PC-3 (cell line): Measurements from ENCODE around the gene TEX19.

ENCODE experiments used
- CTCF ChIP-seq: fragments of 300-600 bp; sonication (generic); conservative IDR thresholded peaks from 2 replicates; pipeline ENCODE4 v1.5.1; 2017; ENCODE audit warnings: antibody characterized with exemption, low read depth, mild to moderate bottlenecking, low read length
- EZH2phosphoT487 ChIP-seq: fragments of 300-600 bp; sonication (generic); IDR thresholded peaks from 2 replicates; pipeline ENCODE4 v1.6.1; 2018; ENCODE audit warnings: mild to moderate bottlenecking, antibody characterized with exemption, low read length, borderline replicate concordance

DNA sequence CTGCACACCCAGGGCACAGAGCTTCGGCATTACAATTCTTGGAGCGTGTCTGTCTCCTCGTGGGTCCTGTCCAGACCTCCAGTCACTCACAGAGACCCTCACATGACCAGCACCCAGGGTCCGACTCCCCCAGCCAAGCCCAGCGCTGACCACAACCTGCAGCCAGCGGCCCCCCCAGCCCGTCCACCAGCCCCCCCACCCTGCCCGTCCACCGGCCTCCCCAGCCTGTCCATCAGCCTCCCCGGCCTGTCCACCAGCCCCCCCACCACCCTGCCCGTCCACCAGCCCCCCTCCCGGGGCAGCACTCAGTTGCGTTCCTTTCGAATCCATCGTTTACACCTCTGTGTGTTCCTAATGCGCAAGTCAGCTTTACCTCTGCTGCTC lies 31.3 kb upstream of the TEX19 start:
- TF ChIP-seq CTCF: no peak
- TF ChIP-seq EZH2phosphoT487: no peak
